Prostate gland (tissue), 2 donors: ENCODE data around the gene NAE1.

Source experiments
- CTCF ChIP-seq, 4 experiments: fragments of 200-600 bp in 2 of 4; fragments of 450-650 bp in 2 of 4; sonication (generic) in 2 of 4; IDR thresholded peaks; 1 replicate in 3 of 4; 2 replicates in 1 of 4; pipeline ENCODE4 v1.5.1; 2016 to 2019; ENCODE audit warnings: antibody characterized with exemption in 4 of 4, mild to moderate bottlenecking in 2 of 4, moderate library complexity in 2 of 4
- POLR2A ChIP-seq: fragments of 450-650 bp; IDR thresholded peaks from one replicate; pipeline ENCODE4 v1.6.1; 2016; ENCODE audit warnings: antibody characterized with exemption, mild to moderate bottlenecking

GRCh38 chr16:66856184-66856730 is 25.5 kb upstream of the NAE1 start:
- TF ChIP-seq CTCF (IDR thresholded peaks at IDR 0.05) (no peak), POLR2A (no peak)
